T-helper 22 cell (primary cell): ENCODE data around the gene GNAT1.
A peak's percentile ranks its signal among the peaks of the same experiment; 100 is the strongest.

ENCODE experiments used
- DNase-seq: peaks from one replicate; pipeline ENCODE4 v3.0.0-alpha.2; 2020; ENCODE audit warnings: low read depth

The GNAT1 gene

DNA sequence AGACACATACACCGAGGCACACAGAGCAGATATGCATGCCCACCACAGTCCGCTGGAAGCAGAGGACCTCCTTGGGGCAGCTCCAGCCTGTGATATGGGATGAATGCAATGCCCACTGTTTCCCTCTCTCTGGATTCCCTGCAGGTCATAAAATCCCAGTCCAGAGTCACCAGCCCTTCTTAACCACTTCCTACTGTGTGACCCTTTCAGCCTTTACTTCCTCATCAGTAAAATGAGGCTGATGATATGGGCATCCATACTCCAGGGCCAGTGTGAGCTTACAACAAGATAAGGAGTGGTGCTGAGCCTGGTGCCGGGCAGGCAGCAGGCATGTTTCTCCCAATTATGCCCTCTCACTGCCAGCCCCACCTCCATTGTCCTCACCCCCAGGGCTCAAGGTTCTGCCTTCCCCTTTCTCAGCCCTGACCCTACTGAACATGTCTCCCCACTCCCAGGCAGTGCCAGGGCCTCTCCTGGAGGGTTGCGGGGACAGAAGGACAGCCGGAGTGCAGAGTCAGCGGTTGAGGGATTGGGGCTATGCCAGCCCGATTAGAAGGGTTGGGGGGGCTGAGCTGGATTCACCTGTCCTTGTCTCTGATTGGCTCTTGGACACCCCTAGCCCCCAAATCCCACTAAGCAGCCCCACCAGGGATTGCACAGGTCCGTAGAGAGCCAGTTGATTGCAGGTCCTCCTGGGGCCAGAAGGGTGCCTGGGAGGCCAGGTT lies at the start of gene GNAT1:
TSS of gene GNAT1 (plus strand) at position 675 of the 725 bp plus-strand sequence. CDS start 116 bp downstream, outside the sequence.
- DNase-seq, result no peak

GRCh38 chr3:50146316-50146901 lies 45.0 kb upstream of the GNAT1 start:
- no peak for DNase-seq

- DNase-seq, result no peak
Observed at GRCh38 chr3:50147016-50147415, 44.4 kb upstream of the GNAT1 start.

GRCh38 chr3:50147447-50147846 lies 44.0 kb upstream of the GNAT1 start:
- DNase-seq, result no peak

- no peak for DNase-seq
Observed at GRCh38 chr3:50147861-50148260, 43.5 kb upstream of the GNAT1 start.

DNA sequence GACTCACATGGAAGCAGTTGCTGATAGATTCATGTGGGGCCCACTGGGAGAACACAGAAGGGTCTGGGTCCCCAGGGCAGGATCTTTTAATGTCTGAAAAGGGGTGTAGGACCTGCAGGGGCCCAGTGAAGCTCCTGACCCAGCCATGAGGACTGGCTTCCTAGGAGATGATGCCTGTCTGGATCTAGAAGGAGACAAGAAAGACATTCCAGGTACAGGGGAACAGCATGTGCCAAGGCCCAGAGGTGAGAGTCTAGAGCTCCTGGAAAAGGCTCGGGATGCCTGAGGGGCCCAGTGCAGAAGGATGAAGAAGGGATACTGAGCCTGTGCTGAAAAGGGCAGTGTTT lies 41.0 kb upstream of the GNAT1 start:
- no peak for DNase-seq

- no peak for DNase-seq
Observed at GRCh38 chr3:50150863-50151686, 40.3 kb upstream of the GNAT1 start.

- no peak for DNase-seq
Observed at GRCh38 chr3:50151728-50152127, 39.7 kb upstream of the GNAT1 start.

DNA sequence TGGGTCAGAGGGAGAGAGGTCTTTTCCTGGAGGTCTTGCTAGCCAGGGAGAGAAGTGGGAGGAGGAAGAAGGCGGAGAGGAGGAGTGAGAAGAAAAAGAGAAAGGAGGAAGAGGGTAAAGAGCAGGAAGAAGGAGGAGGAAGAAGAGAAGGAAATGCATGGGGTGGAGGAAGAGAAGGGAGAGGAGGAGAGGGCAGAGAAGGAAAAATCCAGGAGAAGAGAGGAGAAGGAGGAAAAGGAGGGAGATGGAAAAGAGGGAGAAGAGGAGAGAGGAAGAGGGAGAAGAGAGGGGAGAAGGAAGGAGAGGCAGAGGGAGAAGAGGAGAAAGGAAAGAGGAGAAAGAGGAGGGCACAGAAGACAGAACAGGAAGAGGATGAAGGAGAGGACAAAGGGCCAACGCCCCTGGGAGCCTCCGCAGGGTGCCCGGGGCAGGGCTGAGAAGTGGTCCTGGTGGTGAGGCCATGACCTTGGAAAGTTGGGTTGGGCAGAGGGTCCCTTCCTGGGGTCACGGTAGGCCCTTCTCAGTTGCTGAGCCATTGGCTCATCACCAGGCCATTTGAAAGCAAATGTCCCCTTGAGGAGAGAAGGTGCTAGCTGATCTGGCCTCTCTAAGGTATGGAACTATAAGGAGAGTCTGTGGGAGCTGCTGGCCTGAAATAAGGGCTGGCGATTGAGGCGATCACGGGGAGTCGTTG lies 37.5 kb upstream of the GNAT1 start:
- no peak for DNase-seq

DNA sequence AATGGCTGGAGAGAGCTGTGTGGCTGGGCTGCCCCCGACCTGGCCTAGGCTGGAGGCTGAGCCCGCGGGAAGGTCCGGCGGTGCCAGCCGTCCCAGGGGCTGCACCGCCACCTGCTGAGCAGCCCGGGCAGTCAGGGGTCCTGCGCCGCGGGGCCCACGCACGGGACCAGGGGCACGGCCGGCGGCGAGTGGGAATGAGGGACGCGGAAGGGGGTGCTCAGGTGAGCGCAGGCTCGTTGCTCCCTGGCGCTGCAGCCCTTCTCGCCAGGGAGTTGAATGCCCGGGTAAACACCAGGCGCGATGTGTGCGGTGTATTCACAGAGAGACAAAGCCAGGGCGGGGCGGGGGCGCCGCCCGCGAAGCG lies 37.0 kb upstream of the GNAT1 start:
- DNase-seq, result no peak

DNA sequence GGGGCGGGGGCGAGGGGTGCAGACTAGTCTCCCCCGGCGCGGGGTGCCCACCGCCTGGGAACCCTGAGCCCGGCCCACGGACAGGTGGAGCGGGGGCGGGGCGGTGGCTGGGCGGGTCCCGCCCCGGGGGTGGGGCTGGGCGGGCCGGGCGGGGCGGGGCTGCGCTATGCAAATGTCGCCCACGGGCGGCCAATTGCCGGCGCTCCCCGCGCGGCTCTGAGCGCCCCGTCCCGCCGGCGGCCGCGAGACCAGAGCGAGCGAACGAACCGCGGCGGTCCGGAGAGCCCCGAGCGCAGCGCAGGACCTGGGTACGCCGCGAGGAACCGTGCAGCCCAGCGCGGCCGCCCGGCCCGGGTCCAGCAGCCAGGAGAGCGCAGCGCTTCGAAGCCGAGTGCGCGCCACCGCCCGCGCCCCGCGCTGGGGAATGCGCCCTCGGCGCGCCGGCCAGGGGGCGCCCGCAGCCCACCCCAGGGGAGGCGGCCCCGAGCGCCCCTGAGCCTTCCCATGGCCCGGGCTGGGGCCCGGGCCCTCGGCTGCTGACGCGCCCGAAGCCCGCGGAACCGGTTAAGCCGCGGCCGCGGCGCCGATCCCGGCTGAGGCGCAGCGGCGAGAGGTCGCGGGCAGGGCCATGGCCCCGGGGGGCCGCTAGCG lies 36.4 kb upstream of the GNAT1 start, which contains the start of gene SEMA3F:
TSS of gene SEMA3F (plus strand) at position 485 of the 651 bp plus-strand sequence. CDS start 4,299 bp downstream, outside the sequence.
- DNase-seq, result peak; percentile 63

GRCh38 chr3:50155491-50155878 lies 35.9 kb upstream of the GNAT1 start:
- DNase-seq, result no peak

DNA sequence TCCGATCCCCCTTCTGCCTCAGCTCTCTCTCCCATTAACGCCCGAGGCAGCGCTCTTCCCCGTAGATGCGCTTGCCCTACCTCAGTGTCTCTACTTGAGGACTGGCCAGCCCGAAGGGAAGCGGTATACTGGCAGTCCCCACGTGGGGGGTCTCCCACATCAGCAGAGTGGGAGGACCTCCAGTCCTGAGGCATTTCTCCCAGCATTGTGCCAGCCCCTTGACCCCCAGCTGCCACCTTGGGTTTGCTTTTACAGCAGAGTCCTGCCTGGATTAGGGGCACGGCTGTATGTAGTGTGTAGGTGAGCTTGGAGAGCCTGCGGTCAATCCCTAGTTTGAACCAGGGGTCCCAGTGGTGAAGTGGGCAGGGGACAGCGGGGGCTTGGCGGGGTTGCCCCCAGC lies 35.5 kb upstream of the GNAT1 start:
- no peak for DNase-seq

GRCh38 chr3:50156549-50157493 lies 34.6 kb upstream of the GNAT1 start:
- DNase-seq, result no peak

GRCh38 chr3:50157827-50158529 lies 33.4 kb upstream of the GNAT1 start:
- no peak for DNase-seq

- DNase-seq, result no peak
Observed at GRCh38 chr3:50158530-50159146, 32.8 kb upstream of the GNAT1 start.

GRCh38 chr3:50160561-50160983 lies 30.8 kb upstream of the GNAT1 start:
- no peak for DNase-seq

DNA sequence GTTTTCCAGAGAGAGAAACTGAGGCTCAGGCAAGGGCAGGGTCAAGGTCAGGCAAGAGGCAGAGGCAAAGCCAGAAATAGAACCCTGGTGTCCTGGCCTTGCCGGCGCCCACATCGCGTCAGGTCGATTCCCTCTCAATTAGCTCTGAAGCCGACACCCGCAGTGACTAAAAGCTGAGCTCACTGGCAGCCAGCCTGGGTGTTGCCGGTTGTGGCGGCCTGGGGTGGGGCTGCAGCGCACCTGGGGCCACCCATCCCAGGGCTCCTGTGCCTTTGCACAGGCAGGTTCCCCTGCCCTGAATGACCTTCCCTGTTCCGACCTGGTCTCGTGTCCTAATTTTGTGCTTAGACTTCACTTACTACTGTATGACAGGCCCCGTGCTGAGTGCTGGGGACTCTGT lies 30.1 kb upstream of the GNAT1 start:
- DNase-seq, result no peak

- DNase-seq, result no peak
Observed at GRCh38 chr3:50162034-50162883, 29.2 kb upstream of the GNAT1 start.
